Measurements from ENCODE around the gene ARL16. TPM values are rescaled to one million over a fixed set of nuclear protein-coding genes. Genes with fewer than 3 reads are reported as not detected.

ARL16 gene
- total and polyA plus RNA-seq, 2 of the 4 experiments (the other 2 are of a cell fraction) = 51.1 to 77.9 TPM

DNA sequence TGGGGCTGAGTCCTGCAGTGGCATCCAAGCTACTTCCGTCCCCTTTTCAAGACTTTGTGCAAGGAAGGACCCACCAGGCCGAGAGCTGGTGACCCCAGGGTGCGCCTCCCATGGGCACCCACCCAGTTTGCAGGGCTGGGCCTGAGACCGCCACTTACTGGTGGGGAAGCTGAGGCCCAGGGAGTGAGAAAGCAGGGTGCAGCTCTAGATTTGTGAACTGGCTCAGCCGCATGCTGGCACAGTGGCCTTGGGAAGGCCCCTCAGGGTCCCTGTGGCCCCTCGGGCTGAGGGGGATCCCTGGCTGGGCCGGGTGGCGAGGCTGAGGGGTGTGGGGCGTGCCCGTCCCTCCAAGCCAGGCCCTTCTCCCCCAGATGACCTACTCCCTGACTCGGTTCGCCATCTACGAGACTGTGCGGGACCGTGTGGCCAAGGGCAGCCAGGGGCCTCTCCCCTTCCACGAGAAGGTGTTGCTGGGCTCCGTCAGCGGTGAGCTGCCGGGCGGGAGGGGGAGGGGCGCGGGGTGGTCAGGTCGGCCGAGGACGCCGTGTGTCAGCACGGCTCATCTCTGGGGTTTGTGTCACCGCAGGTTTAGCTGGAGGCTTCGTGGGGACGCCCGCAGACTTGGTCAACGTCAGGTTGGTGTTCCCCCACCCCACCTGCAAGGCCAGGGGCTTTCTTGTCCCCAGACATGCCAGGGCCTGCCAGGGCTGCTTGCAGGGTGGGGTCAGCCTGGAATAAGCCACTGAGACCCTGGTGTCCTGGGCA lies 31.7 kb upstream of the ARL16 start:
- no peak overlapping the region for H3K4me3 ChIP-seq (ENCODE audit: insufficient read depth, low read depth, low read length)
- dilution Hi-C loops (cut with HindIII; ENCODE audit: low sequenced_read_pairs, unreplicated experiment) = no loop called here
- no peaks in the 10 kb centered on the region for H3K9me3 ChIP-seq (ENCODE audit: control insufficient read depth, insufficient read depth, low read length)
- H3K4me2 ChIP-seq (ENCODE audit: low read depth, low read length) = no peak overlapping the region
- intact Hi-C loops (cut with micrococcal nuclease) = no loop called here
- H2BK20ac ChIP-seq (ENCODE audit: low read depth, low read length) = no peak overlapping the region
- no peak overlapping the region for H3K4ac ChIP-seq (ENCODE audit: low read depth, low read length)
- TF ChIP-seq RCOR1 (IDR thresholded peaks at IDR 0.05; ENCODE audit: insufficient replicate concordance, low read length) (no peak), MAFK (IDR thresholded peaks at IDR 0.05; ENCODE audit: low read depth, low read length) (no peak), SMC3 (IDR thresholded peaks at IDR 0.05; ENCODE audit: low read depth, low read length) (no peak), MAZ (IDR thresholded peaks at IDR 0.05; ENCODE audit: borderline replicate concordance, low read depth, low read length) (no peak), BHLHE40 (IDR thresholded peaks at IDR 0.05; ENCODE audit: low read depth, low read length) (no peak), RAD21 (IDR thresholded peaks at IDR 0.05; ENCODE audit: low read length) (no peak), NFE2L2 (IDR thresholded peaks at IDR 0.05; ENCODE audit: low read depth, low read length) (no peak)
- TF ChIP-seq, protein P1, sequence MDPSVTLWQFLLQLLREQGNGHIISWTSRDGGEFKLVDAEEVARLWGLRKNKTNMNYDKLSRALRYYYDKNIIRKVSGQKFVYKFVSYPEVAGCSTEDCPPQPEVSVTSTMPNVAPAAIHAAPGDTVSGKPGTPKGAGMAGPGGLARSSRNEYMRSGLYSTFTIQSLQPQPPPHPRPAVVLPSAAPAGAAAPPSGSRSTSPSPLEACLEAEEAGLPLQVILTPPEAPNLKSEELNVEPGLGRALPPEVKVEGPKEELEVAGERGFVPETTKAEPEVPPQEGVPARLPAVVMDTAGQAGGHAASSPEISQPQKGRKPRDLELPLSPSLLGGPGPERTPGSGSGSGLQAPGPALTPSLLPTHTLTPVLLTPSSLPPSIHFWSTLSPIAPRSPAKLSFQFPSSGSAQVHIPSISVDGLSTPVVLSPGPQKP (IDR thresholded peaks at IDR 0.05; ENCODE audit: borderline replicate concordance, low read depth, low read length) = no peak
- TF ChIP-seq, protein P2, sequence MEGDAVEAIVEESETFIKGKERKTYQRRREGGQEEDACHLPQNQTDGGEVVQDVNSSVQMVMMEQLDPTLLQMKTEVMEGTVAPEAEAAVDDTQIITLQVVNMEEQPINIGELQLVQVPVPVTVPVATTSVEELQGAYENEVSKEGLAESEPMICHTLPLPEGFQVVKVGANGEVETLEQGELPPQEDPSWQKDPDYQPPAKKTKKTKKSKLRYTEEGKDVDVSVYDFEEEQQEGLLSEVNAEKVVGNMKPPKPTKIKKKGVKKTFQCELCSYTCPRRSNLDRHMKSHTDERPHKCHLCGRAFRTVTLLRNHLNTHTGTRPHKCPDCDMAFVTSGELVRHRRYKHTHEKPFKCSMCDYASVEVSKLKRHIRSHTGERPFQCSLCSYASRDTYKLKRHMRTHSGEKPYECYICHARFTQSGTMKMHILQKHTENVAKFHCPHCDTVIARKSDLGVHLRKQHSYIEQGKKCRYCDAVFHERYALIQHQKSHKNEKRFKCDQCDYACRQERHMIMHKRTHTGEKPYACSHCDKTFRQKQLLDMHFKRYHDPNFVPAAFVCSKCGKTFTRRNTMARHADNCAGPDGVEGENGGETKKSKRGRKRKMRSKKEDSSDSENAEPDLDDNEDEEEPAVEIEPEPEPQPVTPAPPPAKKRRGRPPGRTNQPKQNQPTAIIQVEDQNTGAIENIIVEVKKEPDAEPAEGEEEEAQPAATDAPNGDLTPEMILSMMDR (conservative IDR thresholded peaks at IDR 0.05; ENCODE audit: low read depth, low read length) = no peak
- TF ChIP-seq, protein P3, sequence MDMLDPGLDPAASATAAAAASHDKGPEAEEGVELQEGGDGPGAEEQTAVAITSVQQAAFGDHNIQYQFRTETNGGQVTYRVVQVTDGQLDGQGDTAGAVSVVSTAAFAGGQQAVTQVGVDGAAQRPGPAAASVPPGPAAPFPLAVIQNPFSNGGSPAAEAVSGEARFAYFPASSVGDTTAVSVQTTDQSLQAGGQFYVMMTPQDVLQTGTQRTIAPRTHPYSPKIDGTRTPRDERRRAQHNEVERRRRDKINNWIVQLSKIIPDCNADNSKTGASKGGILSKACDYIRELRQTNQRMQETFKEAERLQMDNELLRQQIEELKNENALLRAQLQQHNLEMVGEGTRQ (IDR thresholded peaks at IDR 0.05; ENCODE audit: low read depth, low read length) = no peak
- no peaks in the 10 kb centered on the region for H3K27me3 ChIP-seq (ENCODE audit: control insufficient read depth, insufficient read depth, low read length)
- H3K14ac ChIP-seq (replicated peaks; ENCODE audit: low read depth, low read length) = no peak overlapping the region
- no peak overlapping the region for H2BK120ac ChIP-seq (ENCODE audit: low read depth, low read length)
- H3K4me1 ChIP-seq (ENCODE audit: control insufficient read depth, insufficient read depth, low read length) = peaks cover 18% of the 10 kb centered on the region
- DNase-seq (no peak), ATAC-seq (ENCODE audit: low read depth) (no peak)
- H3K79me1 ChIP-seq (ENCODE audit: low read depth in 1 of 2, low read length in 2 of 2) = peaks cover 14 to 30% of the 10 kb centered on the region in 2 experiments
- H2BK5ac ChIP-seq (ENCODE audit: low read depth, low read length, poor library complexity, severe bottlenecking) = no peak overlapping the region
- CTCF ChIA-PET = no interaction called here
- H3K9ac ChIP-seq (ENCODE audit: low read depth, low read length) = no peak overlapping the region
- H4K91ac ChIP-seq (ENCODE audit: insufficient read depth, low read depth, low read length) = no peak overlapping the region
- H3K36me3 ChIP-seq (ENCODE audit: control insufficient read depth, insufficient read depth, low read length) = peaks cover 2% of the 10 kb centered on the region; the same call in 1 of the 2 replicates
- H3K18ac ChIP-seq (ENCODE audit: low read depth, low read length) = no peak overlapping the region
- H2AK5ac ChIP-seq (ENCODE audit: low read depth, low read length) = no peak overlapping the region
- POLR2A ChIA-PET (ENCODE audit: unreplicated experiment) = no interaction called here
- no peak overlapping the region for H4K5ac ChIP-seq (ENCODE audit: low read depth, low read length)
- peaks cover 8% of the 10 kb centered on the region for H3K9me1 ChIP-seq (ENCODE audit: insufficient read depth, low read length)
- H3K23ac ChIP-seq (ENCODE audit: low read depth, low read length) = no peak overlapping the region
- H2BK15ac ChIP-seq (ENCODE audit: low read depth, low read length) = no peak overlapping the region
- BruUV-seq (replicated peaks) = no TSS peak
- in situ Hi-C loops (cut with MboI; ENCODE audit: low sequenced_read_pairs) = no loop called here
- H2AFZ ChIP-seq (replicated peaks; ENCODE audit: low read length, poor library complexity) = no peak overlapping the region
- H2AK9ac ChIP-seq (replicated peaks; ENCODE audit: low read depth, low read length, poor library complexity) = peak overlapping the region; percentile 28
- no peak overlapping the region for H3K27ac ChIP-seq (ENCODE audit: insufficient read depth, low read length)
- no peak overlapping the region for H4K8ac ChIP-seq (ENCODE audit: low read depth in 2 of 2, low read length in 2 of 2)
- 94% methylated on average over 2 of the region's 32 CpGs; no CpG with 5 or more reads in 1 of the 2 experiments for WGBS, 2 experiments (ENCODE audit: extremely low coverage in 2 of 2, insufficient read length in 1 of 2)
- H3K56ac ChIP-seq (ENCODE audit: extremely low read depth, insufficient read depth, low read length) = no peak overlapping the region
- H4K20me1 ChIP-seq (ENCODE audit: insufficient read depth, low read length) = no peaks in the 10 kb centered on the region; the same call in 1 of the 2 replicates

Measured in IMR-90 (cell line).